ENCODE measurements around the gene CHSY3.

GRCh38 chr5:130138406-130139045 is 234.3 kb downstream of the CHSY3 start:
- TF ChIP-seq CTCF (IDR thresholded peaks at IDR 0.05; ENCODE audit: low read depth, low read length), result no peak
- TF ChIP-seq POLR2A (IDR thresholded peaks at IDR 0.05; ENCODE audit: extremely low read depth, insufficient read length), result no peak
- no peak for TF ChIP-seq MAX (IDR thresholded peaks at IDR 0.05; ENCODE audit: low read depth, low read length)
- TF ChIP-seq MYC (IDR thresholded peaks at IDR 0.05; ENCODE audit: low read depth, low read length), result no peak

All from NB4 (cell line).